ENCODE data around the gene BLACAT1.

- TF ChIP-seq, protein P1, sequence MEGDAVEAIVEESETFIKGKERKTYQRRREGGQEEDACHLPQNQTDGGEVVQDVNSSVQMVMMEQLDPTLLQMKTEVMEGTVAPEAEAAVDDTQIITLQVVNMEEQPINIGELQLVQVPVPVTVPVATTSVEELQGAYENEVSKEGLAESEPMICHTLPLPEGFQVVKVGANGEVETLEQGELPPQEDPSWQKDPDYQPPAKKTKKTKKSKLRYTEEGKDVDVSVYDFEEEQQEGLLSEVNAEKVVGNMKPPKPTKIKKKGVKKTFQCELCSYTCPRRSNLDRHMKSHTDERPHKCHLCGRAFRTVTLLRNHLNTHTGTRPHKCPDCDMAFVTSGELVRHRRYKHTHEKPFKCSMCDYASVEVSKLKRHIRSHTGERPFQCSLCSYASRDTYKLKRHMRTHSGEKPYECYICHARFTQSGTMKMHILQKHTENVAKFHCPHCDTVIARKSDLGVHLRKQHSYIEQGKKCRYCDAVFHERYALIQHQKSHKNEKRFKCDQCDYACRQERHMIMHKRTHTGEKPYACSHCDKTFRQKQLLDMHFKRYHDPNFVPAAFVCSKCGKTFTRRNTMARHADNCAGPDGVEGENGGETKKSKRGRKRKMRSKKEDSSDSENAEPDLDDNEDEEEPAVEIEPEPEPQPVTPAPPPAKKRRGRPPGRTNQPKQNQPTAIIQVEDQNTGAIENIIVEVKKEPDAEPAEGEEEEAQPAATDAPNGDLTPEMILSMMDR (IDR thresholded peaks at IDR 0.05): no peak
- TF ChIP-seq POLR2A (IDR thresholded peaks at IDR 0.05): no peak
These were observed 5.4 kb downstream of the BLACAT1 start for GRCh38 chr1:205450448-205450847.

Data from Peyer's patch (tissue), 4 donors.